Activated CD8-positive, alpha-beta T cell treated with anti-CD3 and anti-CD28 coated beads for 36 hours (primary cell): ENCODE results near the gene CABP5. TPM values are rescaled to one million over a fixed set of nuclear protein-coding genes. Genes with fewer than 3 reads are reported as not detected.
A peak's percentile ranks its signal among the peaks of the same experiment; 100 is the strongest.

Experiments
- ATAC-seq: fragments of 200-7000 bp; cut with Tn5 transposase; one replicate; pipeline ENCODE4 v1.10.0; 2021; ENCODE audit warnings: mild to moderate bottlenecking, moderate library complexity
- CTCF ChIA-PET: fragments of 350-600 bp; sonication (Branson Sonifier 250); formaldehyde crosslinking; loops from one replicate; lab custom pipeline; 2021; ENCODE audit warnings: antibody characterized with exemption; lab: Charles Lee
- POLR2A ChIA-PET: fragments of 350-600 bp; sonication (Branson Sonifier 250); formaldehyde crosslinking; loops from one replicate; lab custom pipeline; 2021; ENCODE audit warnings: antibody characterized with exemption; lab: Charles Lee
- DNase-seq: peaks from one replicate; pipeline ENCODE4 v3.0.0-alpha.2; 2020
- H3K27ac Mint-ChIP-seq: one replicate; pipeline ENCODE4 v1.8.0; 2021; ENCODE audit warnings: mild to moderate bottlenecking, mixed read lengths
- H3K27me3 Mint-ChIP-seq: one replicate; pipeline ENCODE4 v1.8.0; 2021; ENCODE audit warnings: mixed read lengths
- H3K36me3 Mint-ChIP-seq: one replicate; pipeline ENCODE4 v1.8.0; 2021; ENCODE audit warnings: low read depth, mixed read lengths
- H3K4me1 Mint-ChIP-seq: one replicate; pipeline ENCODE4 v1.8.0; 2021; ENCODE audit warnings: low read depth, mixed read lengths
- H3K4me3 Mint-ChIP-seq: one replicate; pipeline ENCODE4 v1.8.0; 2021; ENCODE audit warnings: mild to moderate bottlenecking, moderate library complexity, mixed read lengths
- H3K9me3 Mint-ChIP-seq: one replicate; pipeline ENCODE4 v1.8.0; 2021; ENCODE audit warnings: mixed read lengths
- CTCF ChIP-seq: fragments of 200-600 bp; IDR thresholded peaks from one replicate; pipeline ENCODE4 v1.8.0; 2022; ENCODE audit warnings: antibody characterized with exemption, mild to moderate bottlenecking
- intact Hi-C: fragments of 100-400 bp; cut with micrococcal nuclease; formaldehyde crosslinking; loops from one replicate; pipeline ENCODE4 v1.10.0; 2022
- total RNA-seq, 2 experiments: library from RNA; stranded (reverse); gene quantifications; one replicate each; pipeline ENCODE4 v1.2.3, GENCODE V29; 2021

The CABP5 gene
- total RNA-seq, 2 experiments from 2014 or later, result not detected

GRCh38 chr19:48061401-48062344 lies 17.8 kb upstream of the CABP5 start:
- ATAC-seq (no peak), DNase-seq (no peak)
- Mint-ChIP-seq H3K27me3 (peaks cover 14% of the 10 kb centered on the region), H3K27ac (no peak overlapping the region), H3K4me1 (no peaks in the 10 kb centered on the region), H3K9me3 (no peaks in the 10 kb centered on the region), H3K36me3 (no peaks in the 10 kb centered on the region), H3K4me3 (no peak overlapping the region)
- intact Hi-C loops, result no loop called here
- POLR2A ChIA-PET, result no interaction called here
- CTCF ChIA-PET, result interaction anchor here (0.9 to 1.2 kb wide), 2 partner anchors 198 to 233 kb away, joined by 3 read pairs; no protein-coding TSS in a partner anchor
- no peak for TF ChIP-seq CTCF

- Mint-ChIP-seq H3K4me1 (no peaks in the 10 kb centered on the region), H3K9me3 (no peaks in the 10 kb centered on the region), H3K27me3 (peaks cover 14% of the 10 kb centered on the region), H3K4me3 (no peak overlapping the region), H3K36me3 (no peaks in the 10 kb centered on the region), H3K27ac (no peak overlapping the region)
- intact Hi-C loops, result no loop called here
- ChIA-PET CTCF (interaction anchor here (1.3 kb wide), 1 partner anchor 97 kb away, joined by 3 read pairs; no protein-coding TSS in a partner anchor), POLR2A (no interaction called here)
- DNase-seq (no peak), ATAC-seq (no peak)
- TF ChIP-seq CTCF, result no peak
These were observed 16.5 kb upstream of the CABP5 start for GRCh38 chr19:48060381-48060780.

- H3K27ac Mint-ChIP-seq, result no peak overlapping the region
- H3K4me1 Mint-ChIP-seq, result no peaks in the 10 kb centered on the region
- ChIA-PET CTCF (interaction anchor here (1.3 kb wide), 1 partner anchor 96 kb away, joined by 3 read pairs; no protein-coding TSS in a partner anchor), POLR2A (no interaction called here)
- peaks cover 14% of the 10 kb centered on the region for H3K27me3 Mint-ChIP-seq
- H3K36me3 Mint-ChIP-seq, result no peaks in the 10 kb centered on the region
- no peak for TF ChIP-seq CTCF
- H3K4me3 Mint-ChIP-seq, result no peak overlapping the region
- peak; percentile 28 for DNase-seq
- intact Hi-C loops, result no loop called here
- no peaks in the 10 kb centered on the region for H3K9me3 Mint-ChIP-seq
- ATAC-seq, result no peak
These were observed 15.5 kb upstream of the CABP5 start for GRCh38 chr19:48059331-48059730.

GRCh38 chr19:48053856-48054255 lies 10.0 kb upstream of the CABP5 start:
- Mint-ChIP-seq H3K9me3 (no peaks in the 10 kb centered on the region), H3K27me3 (no peaks in the 10 kb centered on the region), H3K4me1 (no peaks in the 10 kb centered on the region), H3K27ac (no peak overlapping the region), H3K36me3 (no peaks in the 10 kb centered on the region), H3K4me3 (no peak overlapping the region)
- DNase-seq (no peak), ATAC-seq (no peak)
- no peak for TF ChIP-seq CTCF
- intact Hi-C loops, result no loop called here
- ChIA-PET CTCF (no interaction called here), POLR2A (no interaction called here)

- TF ChIP-seq CTCF, result no peak
- H3K27me3 Mint-ChIP-seq, result no peaks in the 10 kb centered on the region
- H3K27ac Mint-ChIP-seq, result no peak overlapping the region
- ChIA-PET POLR2A (no interaction called here), CTCF (no interaction called here)
- H3K9me3 Mint-ChIP-seq, result no peaks in the 10 kb centered on the region
- DNase-seq (no peak), ATAC-seq (no peak)
- no peaks in the 10 kb centered on the region for H3K36me3 Mint-ChIP-seq
- H3K4me1 Mint-ChIP-seq, result no peaks in the 10 kb centered on the region
- intact Hi-C loops, result no loop called here
- no peak overlapping the region for H3K4me3 Mint-ChIP-seq
These were observed 9.2 kb upstream of the CABP5 start for GRCh38 chr19:48053076-48053475.
